OCI-LY7 (cell line): ENCODE measurements around the gene COQ8A.

Experiments used
- EZH2phosphoT487 ChIP-seq: fragments of 200-600 bp; sonication (generic); IDR thresholded peaks from 2 replicates; pipeline ENCODE4 v1.6.1; 2018; ENCODE audit warnings: low read depth, borderline replicate concordance, mild to moderate bottlenecking, mixed run types, antibody characterized with exemption, low read length, moderate library complexity, mixed read lengths
- TF ChIP-seq, protein P1 (sequence below): fragments of 200-600 bp; sonication (generic); conservative IDR thresholded peaks from 2 replicates; pipeline ENCODE4 v1.5.1; 2014; ENCODE audit warnings: mild to moderate bottlenecking, antibody characterized with exemption, low read length, moderate library complexity, mixed read lengths

- TF ChIP-seq, protein P1, sequence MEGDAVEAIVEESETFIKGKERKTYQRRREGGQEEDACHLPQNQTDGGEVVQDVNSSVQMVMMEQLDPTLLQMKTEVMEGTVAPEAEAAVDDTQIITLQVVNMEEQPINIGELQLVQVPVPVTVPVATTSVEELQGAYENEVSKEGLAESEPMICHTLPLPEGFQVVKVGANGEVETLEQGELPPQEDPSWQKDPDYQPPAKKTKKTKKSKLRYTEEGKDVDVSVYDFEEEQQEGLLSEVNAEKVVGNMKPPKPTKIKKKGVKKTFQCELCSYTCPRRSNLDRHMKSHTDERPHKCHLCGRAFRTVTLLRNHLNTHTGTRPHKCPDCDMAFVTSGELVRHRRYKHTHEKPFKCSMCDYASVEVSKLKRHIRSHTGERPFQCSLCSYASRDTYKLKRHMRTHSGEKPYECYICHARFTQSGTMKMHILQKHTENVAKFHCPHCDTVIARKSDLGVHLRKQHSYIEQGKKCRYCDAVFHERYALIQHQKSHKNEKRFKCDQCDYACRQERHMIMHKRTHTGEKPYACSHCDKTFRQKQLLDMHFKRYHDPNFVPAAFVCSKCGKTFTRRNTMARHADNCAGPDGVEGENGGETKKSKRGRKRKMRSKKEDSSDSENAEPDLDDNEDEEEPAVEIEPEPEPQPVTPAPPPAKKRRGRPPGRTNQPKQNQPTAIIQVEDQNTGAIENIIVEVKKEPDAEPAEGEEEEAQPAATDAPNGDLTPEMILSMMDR: no peak
- no peak for TF ChIP-seq EZH2phosphoT487
Observed at GRCh38 chr1:226981838-226982237, 41.7 kb downstream of the COQ8A start.
